ENCODE results near the gene RTEL1. TPM values are rescaled to one million over a fixed set of nuclear protein-coding genes. Genes with fewer than 3 reads are reported as not detected.
A peak's percentile ranks its signal among the peaks of the same experiment; 100 is the strongest.
"Not testable (repeated sequence)": the region's sequence is repeated elsewhere in the genome, so short reads cannot be mapped to it uniquely, and the experiment has no call there.

Gene RTEL1
- total RNA-seq, 2 donors from 2014 or later: 37.8 to 114 TPM

DNA sequence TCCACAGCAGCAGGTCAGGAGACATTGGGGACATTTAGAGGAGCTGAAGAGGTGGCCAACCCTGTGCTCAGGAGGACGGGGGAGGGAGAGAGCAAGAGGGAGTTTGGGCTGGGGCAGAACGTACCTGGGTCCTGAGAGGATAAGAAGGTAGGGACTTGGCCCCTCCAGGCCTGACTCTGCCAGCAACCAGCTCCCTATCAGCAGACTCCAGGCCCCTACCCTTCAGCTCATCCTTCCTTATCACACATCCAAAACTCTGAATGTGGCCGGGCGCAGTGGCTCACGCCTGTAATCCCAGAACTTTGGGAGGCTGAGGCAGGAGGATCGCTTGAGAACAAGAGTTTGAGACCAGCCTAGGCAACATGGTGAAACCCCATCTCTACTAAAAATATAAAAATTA, 9.9 kb upstream of the RTEL1 start:
- Histone ChIP-seq H3K9me3 (no peaks in the 10 kb centered on the region), H3K27me3 (replicated peaks; ENCODE audit: insufficient read depth) (no peaks in the 10 kb centered on the region), H3K36me3 (no peaks in the 10 kb centered on the region), H3K27ac (no peak overlapping the region), H3K4me1 (ENCODE audit: control insufficient read depth in 1 of 2, low read depth in 2 of 2) (peaks cover 7 to 19% of the 10 kb centered on the region in 2 donors), H3K4me3 (no peak overlapping the region)
- DNase-seq (ENCODE audit: low spot score) (no peak), ATAC-seq (ENCODE audit: insufficient number of reproducible peaks, low FRiP score, low read depth) (no peak)
- TF ChIP-seq, protein P1, sequence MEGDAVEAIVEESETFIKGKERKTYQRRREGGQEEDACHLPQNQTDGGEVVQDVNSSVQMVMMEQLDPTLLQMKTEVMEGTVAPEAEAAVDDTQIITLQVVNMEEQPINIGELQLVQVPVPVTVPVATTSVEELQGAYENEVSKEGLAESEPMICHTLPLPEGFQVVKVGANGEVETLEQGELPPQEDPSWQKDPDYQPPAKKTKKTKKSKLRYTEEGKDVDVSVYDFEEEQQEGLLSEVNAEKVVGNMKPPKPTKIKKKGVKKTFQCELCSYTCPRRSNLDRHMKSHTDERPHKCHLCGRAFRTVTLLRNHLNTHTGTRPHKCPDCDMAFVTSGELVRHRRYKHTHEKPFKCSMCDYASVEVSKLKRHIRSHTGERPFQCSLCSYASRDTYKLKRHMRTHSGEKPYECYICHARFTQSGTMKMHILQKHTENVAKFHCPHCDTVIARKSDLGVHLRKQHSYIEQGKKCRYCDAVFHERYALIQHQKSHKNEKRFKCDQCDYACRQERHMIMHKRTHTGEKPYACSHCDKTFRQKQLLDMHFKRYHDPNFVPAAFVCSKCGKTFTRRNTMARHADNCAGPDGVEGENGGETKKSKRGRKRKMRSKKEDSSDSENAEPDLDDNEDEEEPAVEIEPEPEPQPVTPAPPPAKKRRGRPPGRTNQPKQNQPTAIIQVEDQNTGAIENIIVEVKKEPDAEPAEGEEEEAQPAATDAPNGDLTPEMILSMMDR (IDR thresholded peaks at IDR 0.05): no peak

DNA sequence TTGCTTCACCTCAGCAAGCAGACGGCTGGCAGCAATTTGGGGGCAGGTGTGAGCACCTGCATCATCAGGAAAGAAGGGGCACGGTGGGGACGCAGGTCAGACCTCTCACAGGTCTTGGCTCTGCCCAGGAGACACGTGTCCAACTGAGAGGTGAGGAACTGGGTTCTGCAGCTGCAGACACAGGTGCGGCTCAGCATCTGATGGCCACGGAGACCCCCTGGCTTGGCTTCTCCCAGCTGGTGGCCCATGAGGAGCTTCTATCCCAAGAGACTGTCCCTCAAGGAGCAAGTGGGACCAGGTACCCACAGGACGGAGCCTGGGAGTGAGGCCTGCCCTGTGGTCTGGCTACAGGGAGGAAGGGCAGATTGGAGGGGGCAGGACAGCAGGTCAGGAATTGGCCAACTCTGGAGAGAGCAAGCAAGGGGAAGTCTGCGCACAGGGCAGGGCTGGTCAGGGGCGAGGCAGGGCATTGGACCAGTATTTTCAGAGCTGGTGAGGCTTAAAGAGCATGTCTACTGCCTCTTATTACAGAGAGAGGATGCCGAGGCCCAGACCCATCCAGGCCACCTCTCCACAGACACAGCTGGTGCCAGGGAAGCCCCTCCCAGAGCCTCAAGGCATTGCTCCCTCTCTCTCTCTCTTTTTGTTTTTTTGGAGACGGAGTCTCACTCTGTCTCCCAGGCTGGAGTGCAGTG, 9.1 kb upstream of the RTEL1 start:
- H3K27ac ChIP-seq: no peak overlapping the region
- DNase-seq (ENCODE audit: low spot score) (no peak), ATAC-seq (ENCODE audit: insufficient number of reproducible peaks, low FRiP score, low read depth) (no peak)
- no peak overlapping the region for H3K4me3 ChIP-seq
- H3K27me3 ChIP-seq (replicated peaks; ENCODE audit: insufficient read depth): no peaks in the 10 kb centered on the region
- TF ChIP-seq, protein P1 (IDR thresholded peaks at IDR 0.05): no peak
- no peaks in the 10 kb centered on the region for H3K9me3 ChIP-seq
- H3K4me1 ChIP-seq (ENCODE audit: control insufficient read depth in 1 of 2, low read depth in 2 of 2): peaks cover 11 to 25% of the 10 kb centered on the region in 2 donors
- H3K36me3 ChIP-seq: no peaks in the 10 kb centered on the region

DNA sequence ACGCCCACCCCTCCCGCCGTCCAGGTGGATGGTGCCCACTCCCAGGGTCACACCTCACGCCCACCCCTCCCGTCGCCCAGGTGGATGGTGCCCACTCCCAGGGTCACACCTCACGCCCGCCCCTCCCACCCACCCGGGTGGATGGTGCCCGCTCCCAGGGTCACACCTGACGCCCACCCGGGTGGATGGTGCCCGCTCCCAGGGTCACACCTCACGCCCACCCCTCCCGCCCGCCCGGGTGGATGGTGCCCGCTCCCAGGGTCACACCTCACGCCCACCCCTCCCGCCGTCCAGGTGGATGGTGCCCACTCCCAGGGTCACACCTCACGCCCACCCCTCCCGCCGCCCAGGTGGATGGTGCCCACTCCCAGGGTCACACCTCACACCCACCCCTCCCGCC, 7.6 kb upstream of the RTEL1 start:
- H3K4me1 ChIP-seq (ENCODE audit: control insufficient read depth in 1 of 2, low read depth in 2 of 2): peaks cover 11 to 28% of the 10 kb centered on the region in 2 donors
- DNase-seq (ENCODE audit: low spot score); H3K36me3 ChIP-seq; H3K27ac ChIP-seq; H3K9me3 ChIP-seq; ATAC-seq (ENCODE audit: insufficient number of reproducible peaks, low FRiP score, low read depth); H3K27me3 ChIP-seq (replicated peaks; ENCODE audit: insufficient read depth); H3K4me3 ChIP-seq: not testable (repeated sequence)

DNA sequence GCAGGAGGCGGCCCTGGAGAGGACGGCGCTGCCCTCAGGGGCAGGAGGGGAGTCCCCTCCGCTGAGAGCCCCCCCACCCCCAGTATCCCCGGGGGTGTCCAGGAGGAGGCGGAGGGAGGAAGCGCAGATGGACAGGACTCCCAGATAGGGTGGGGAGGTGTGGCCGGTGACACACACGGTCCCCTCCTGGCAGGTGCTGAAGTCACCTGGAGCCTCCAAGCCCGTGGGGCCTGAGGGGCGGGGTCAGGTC, 6.2 kb upstream of the RTEL1 start:
- H3K4me3 ChIP-seq: peak overlapping the region; percentile 76
- H3K36me3 ChIP-seq: no peaks in the 10 kb centered on the region
- ATAC-seq (ENCODE audit: insufficient number of reproducible peaks, low FRiP score, low read depth) (no peak), DNase-seq (ENCODE audit: low spot score) (no peak)
- H3K4me1 ChIP-seq (ENCODE audit: control insufficient read depth in 1 of 2, low read depth in 2 of 2): peaks cover 11 to 29% of the 10 kb centered on the region in 2 donors
- TF ChIP-seq, protein P1 (IDR thresholded peaks at IDR 0.05): no peak
- no peak overlapping the region for H3K27ac ChIP-seq
- no peaks in the 10 kb centered on the region for H3K27me3 ChIP-seq (replicated peaks; ENCODE audit: insufficient read depth)
- no peaks in the 10 kb centered on the region for H3K9me3 ChIP-seq

DNA sequence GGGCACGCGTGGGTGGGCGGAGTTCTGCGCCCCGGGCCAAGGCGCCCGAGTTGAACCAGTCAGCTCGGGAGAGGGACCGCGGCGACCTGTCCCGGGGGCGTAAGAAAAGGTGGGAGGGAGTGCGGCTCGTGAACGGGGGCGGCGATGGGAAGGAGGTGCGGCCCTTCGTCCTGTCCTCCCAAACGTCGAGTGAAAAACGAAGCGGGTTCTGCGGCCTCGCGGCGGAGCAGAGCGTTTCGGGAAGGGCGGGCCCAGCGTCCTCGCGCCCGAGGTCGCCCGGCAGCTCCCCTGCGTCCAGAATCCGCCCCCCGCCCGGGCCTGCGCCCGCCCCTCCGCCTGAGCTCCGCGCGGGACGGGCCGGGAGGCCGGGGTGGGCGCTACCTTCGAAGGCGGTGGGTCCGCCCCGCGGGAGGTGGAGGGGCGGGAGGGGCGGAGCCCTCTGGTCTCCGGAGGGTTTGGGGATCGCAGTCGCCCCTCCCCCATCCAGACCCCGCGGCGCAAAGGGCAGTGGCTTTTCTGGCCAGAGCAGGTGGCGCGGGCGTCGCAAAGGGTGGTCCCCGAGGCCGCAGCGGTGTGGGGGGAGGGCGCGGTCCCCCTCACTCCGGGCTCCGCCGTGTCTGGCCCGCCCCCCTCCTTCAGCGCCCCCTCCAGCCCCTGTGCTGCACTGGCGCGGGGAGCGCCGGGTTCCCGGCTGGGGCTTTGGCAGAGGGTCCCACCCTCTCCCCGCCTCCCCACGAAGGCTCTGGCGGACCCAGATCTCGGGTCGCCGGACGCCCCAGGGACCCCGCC, 5.7 kb upstream of the RTEL1 start:
- ATAC-seq (ENCODE audit: insufficient number of reproducible peaks, low FRiP score, low read depth) (no peak), DNase-seq (ENCODE audit: low spot score) (no peak)
- H3K9me3 ChIP-seq: no peaks in the 10 kb centered on the region
- no peak overlapping the region for H3K27ac ChIP-seq
- TF ChIP-seq, protein P1 (IDR thresholded peaks at IDR 0.05): no peak
- no peaks in the 10 kb centered on the region for H3K27me3 ChIP-seq (replicated peaks; ENCODE audit: insufficient read depth)
- peak overlapping the region; percentile 76 for H3K4me3 ChIP-seq
- peaks cover 12 to 35% of the 10 kb centered on the region in 2 donors for H3K4me1 ChIP-seq (ENCODE audit: control insufficient read depth in 1 of 2, low read depth in 2 of 2)
- H3K36me3 ChIP-seq: no peaks in the 10 kb centered on the region

Measured in thoracic aorta (tissue), 2 donors.